Caco-2 (cell line): ENCODE data around the gene SEPTIN12. TPM values are rescaled to one million over a fixed set of nuclear protein-coding genes. Genes with fewer than 3 reads are reported as not detected.

Experiments
- BruUV-seq: library from RNA; stranded (reverse); fragments of 400-500 nt; replicated peaks from 2 replicates; lab custom pipeline; 2021; lab: Mats Ljungman, UMichigan
- CTCF ChIA-PET: fragments of 300-600 bp; sonication (Branson Sonifier 250); formaldehyde crosslinking; loops from one replicate; lab custom pipeline; 2022; ENCODE audit warnings: antibody characterized with exemption; lab: Charles Lee
- POLR2A ChIA-PET: fragments of 300-600 bp; sonication (Branson Sonifier 250); formaldehyde crosslinking; loops from one replicate; lab custom pipeline; 2022; ENCODE audit warnings: antibody characterized with exemption; lab: Charles Lee
- DNase-seq, 2 experiments: peaks; one replicate each; pipeline versions ENCODE4 v3.0.0 to v3.0.0-alpha.2; 2020 to 2022
- H3K27me3 ChIP-seq: replicated peaks from 2 replicates; pipeline ENCODE4 v1.6.0; 2011; ENCODE audit warnings: low read length; ENCODE audit not compliant: control insufficient read depth, insufficient read depth
- H3K36me3 ChIP-seq: 2 replicates; pipeline ENCODE4 v1.5.1; 2011; ENCODE audit warnings: low read length; ENCODE audit not compliant: control insufficient read depth, insufficient read depth
- H3K4me1 ChIP-seq: fragments of 250-450 bp; sonication (Bioruptor Pico); 2 replicates; pipeline ENCODE4 v1.5.1; 2020; ENCODE audit warnings: mild to moderate bottlenecking
- H3K4me3 ChIP-seq: 2 replicates; pipeline ENCODE4 v1.5.1; 2011; ENCODE audit warnings: low read depth, mild to moderate bottlenecking, control low read depth, low read length
- H3K9me3 ChIP-seq: fragments of 250-450 bp; sonication (Bioruptor Pico); 2 replicates; pipeline ENCODE4 v1.5.1; 2020; ENCODE audit warnings: mild to moderate bottlenecking, moderate library complexity
- H3K27ac Mint-ChIP-seq: one replicate; pipeline ENCODE4 v1.8.0; 2022; ENCODE audit warnings: mixed read lengths; ENCODE audit not compliant: unreplicated experiment
- H3K27me3 Mint-ChIP-seq: one replicate; pipeline ENCODE4 v1.8.0; 2022; ENCODE audit warnings: mixed read lengths; ENCODE audit not compliant: insufficient read depth, unreplicated experiment
- H3K36me3 Mint-ChIP-seq: one replicate; pipeline ENCODE4 v1.8.0; 2022; ENCODE audit warnings: mild to moderate bottlenecking, mixed read lengths; ENCODE audit not compliant: insufficient read depth, unreplicated experiment
- H3K4me1 Mint-ChIP-seq: one replicate; pipeline ENCODE4 v1.8.0; 2022; ENCODE audit warnings: low read depth, mixed read lengths; ENCODE audit not compliant: unreplicated experiment
- H3K4me3 Mint-ChIP-seq: one replicate; pipeline ENCODE4 v1.8.0; 2022; ENCODE audit warnings: mild to moderate bottlenecking, moderate library complexity, mixed read lengths; ENCODE audit not compliant: unreplicated experiment
- H3K9me3 Mint-ChIP-seq: one replicate; pipeline ENCODE4 v1.8.0; 2022; ENCODE audit warnings: mixed read lengths; ENCODE audit not compliant: unreplicated experiment
- CTCF ChIP-seq, 2 experiments: fragments of 200-600 bp in 1 of 2; IDR thresholded peaks; 1 replicate in 1 of 2; 2 replicates in 1 of 2; pipeline versions ENCODE4 v1.5.1 to v1.8.0; 2011 to 2022; ENCODE audit warnings: antibody characterized with exemption in 1 of 2, control low read depth in 1 of 2, inconsistent platforms in 1 of 2, low read depth in 1 of 2, low read length in 1 of 2, mild to moderate bottlenecking in 1 of 2, moderate library complexity in 1 of 2; ENCODE audit not compliant: insufficient read depth in 1 of 2, severe bottlenecking in 1 of 2, unreplicated experiment in 1 of 2
- intact Hi-C: fragments of 100-400 bp; cut with micrococcal nuclease; formaldehyde crosslinking; loops from one replicate; pipeline ENCODE4 v1.10.0; 2022; ENCODE audit not compliant: unreplicated experiment
- total RNA-seq: library from RNA; stranded (reverse); gene quantifications from 2 replicates; pipeline ENCODE4 v1.2.3, GENCODE V29; 2022

The SEPTIN12 gene
- total RNA-seq, 1 experiment from 2014 or later: not detected

DNA sequence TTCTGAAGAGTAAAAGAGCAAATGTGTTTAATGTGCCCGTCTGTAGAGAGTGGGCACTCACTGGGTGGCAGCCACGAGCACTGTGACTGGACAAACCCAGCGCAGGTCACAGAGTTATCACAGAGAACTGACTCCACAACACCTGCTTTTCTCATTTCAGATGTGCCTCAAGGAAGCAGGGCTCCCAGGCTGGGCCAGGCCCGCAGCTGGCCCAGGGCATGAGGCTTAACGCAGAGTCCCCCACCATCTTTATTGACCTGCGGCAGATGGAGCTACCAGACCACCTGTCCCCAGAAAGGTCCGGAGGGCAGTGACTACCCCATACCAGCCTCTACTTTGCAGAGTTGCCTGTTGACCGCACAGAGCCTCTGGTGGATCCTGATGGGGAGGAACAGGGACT, 41.9 kb downstream of the SEPTIN12 start:
- H3K9me3 Mint-ChIP-seq: no peaks in the 10 kb centered on the region
- no peaks in the 10 kb centered on the region for H3K27me3 ChIP-seq
- intact Hi-C loops: no loop called here
- no peak overlapping the region for H3K4me3 ChIP-seq
- no peaks in the 10 kb centered on the region for H3K9me3 ChIP-seq
- no TSS peak for BruUV-seq
- no peak for TF ChIP-seq CTCF (IDR thresholded peaks at IDR 0.05; ENCODE audit: insufficient read depth in 1 of 2, low read depth in 1 of 2, low read length in 1 of 2, severe bottlenecking in 1 of 2, unreplicated experiment in 1 of 2)
- H3K27ac Mint-ChIP-seq: no peak overlapping the region
- H3K27me3 Mint-ChIP-seq: no peaks in the 10 kb centered on the region
- ChIA-PET CTCF (no interaction called here), POLR2A (no interaction called here)
- H3K4me1 ChIP-seq: no peaks in the 10 kb centered on the region
- H3K36me3 Mint-ChIP-seq: peaks cover 13% of the 10 kb centered on the region
- no peak overlapping the region for H3K4me3 Mint-ChIP-seq
- no peaks in the 10 kb centered on the region for H3K4me1 Mint-ChIP-seq
- H3K36me3 ChIP-seq: no peaks in the 10 kb centered on the region
- DNase-seq: no peak

- intact Hi-C loops: no loop called here
- no peaks in the 10 kb centered on the region for H3K36me3 ChIP-seq
- no peaks in the 10 kb centered on the region for H3K4me1 ChIP-seq
- no peaks in the 10 kb centered on the region for H3K27me3 Mint-ChIP-seq
- ChIA-PET POLR2A (no interaction called here), CTCF (no interaction called here)
- H3K9me3 ChIP-seq: no peaks in the 10 kb centered on the region
- no peaks in the 10 kb centered on the region for H3K9me3 Mint-ChIP-seq
- no TSS peak for BruUV-seq
- no peak for DNase-seq
- no peak overlapping the region for H3K4me3 Mint-ChIP-seq
- H3K4me3 ChIP-seq: no peak overlapping the region
- H3K36me3 Mint-ChIP-seq: peaks cover 10% of the 10 kb centered on the region
- no peaks in the 10 kb centered on the region for H3K27me3 ChIP-seq
- no peak for TF ChIP-seq CTCF (IDR thresholded peaks at IDR 0.05; ENCODE audit: insufficient read depth in 1 of 2, low read depth in 1 of 2, low read length in 1 of 2, severe bottlenecking in 1 of 2, unreplicated experiment in 1 of 2)
- no peaks in the 10 kb centered on the region for H3K4me1 Mint-ChIP-seq
- H3K27ac Mint-ChIP-seq: no peak overlapping the region
Observed at GRCh38 chr16:4745274-4745569, 42.9 kb downstream of the SEPTIN12 start.

DNA sequence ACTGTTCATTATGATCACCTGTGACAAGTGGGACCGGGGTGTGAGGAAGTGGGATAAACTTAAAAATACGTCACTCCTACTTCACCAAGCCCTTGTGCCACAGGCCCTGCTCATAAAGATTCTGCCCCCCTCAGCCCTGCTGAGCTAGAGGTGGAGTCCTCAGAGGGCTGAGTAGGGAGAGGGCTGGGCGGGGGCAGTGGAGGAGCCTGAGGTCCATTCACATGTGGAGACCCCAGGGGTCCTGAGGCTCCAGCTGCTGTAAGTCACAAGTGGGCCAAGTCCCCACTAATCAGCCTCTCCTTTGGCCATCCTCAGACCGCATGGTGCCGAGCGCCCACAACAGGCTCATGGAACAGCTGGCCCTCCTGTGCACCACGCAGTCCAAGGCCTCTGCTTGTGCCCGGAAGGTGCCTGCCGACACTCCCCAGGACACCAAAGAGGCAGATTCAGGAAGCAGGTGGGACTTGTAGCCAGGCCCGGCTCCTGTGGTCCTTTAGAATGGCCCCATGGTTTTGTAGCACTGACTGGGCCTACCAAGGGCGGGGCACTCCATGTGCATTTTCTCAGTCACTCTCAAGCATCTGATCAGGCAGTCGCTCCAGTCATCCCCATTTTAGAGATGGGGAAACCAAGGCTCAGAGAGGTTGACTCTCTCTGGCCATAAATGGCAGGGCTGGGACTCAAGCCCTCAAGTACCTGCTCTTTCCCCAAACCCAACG, 43.4 kb downstream of the SEPTIN12 start:
- Mint-ChIP-seq H3K4me1 (no peaks in the 10 kb centered on the region), H3K4me3 (no peak overlapping the region), H3K9me3 (no peaks in the 10 kb centered on the region), H3K27ac (no peak overlapping the region), H3K27me3 (no peaks in the 10 kb centered on the region), H3K36me3 (peaks cover 8% of the 10 kb centered on the region)
- intact Hi-C loops: no loop called here
- BruUV-seq: no TSS peak
- DNase-seq: no peak
- no peak for TF ChIP-seq CTCF (IDR thresholded peaks at IDR 0.05; ENCODE audit: insufficient read depth in 1 of 2, low read depth in 1 of 2, low read length in 1 of 2, severe bottlenecking in 1 of 2, unreplicated experiment in 1 of 2)
- H3K4me3 ChIP-seq: no peak overlapping the region
- no peaks in the 10 kb centered on the region for H3K27me3 ChIP-seq
- ChIA-PET POLR2A (no interaction called here), CTCF (no interaction called here)
- H3K36me3 ChIP-seq: no peaks in the 10 kb centered on the region
- no peaks in the 10 kb centered on the region for H3K9me3 ChIP-seq
- no peaks in the 10 kb centered on the region for H3K4me1 ChIP-seq
